Endothelial cell of hepatic sinusoid (primary cell): ENCODE measurements around the gene STX18.

Source experiments
- in situ Hi-C: cut with HindIII; loops from 2 replicates; pipeline ENCODE4 v1.10.0; 2017; ENCODE audit warnings: low sequenced_read_pairs

The STX18 gene

GRCh38 chr4:4541661-4542570, at the start of gene STX18:
STX18 (minus strand) TSS chr4:4542048; CDS start chr4:4541964, 84 bp downstream.
- in situ Hi-C loops: no loop called here

GRCh38 chr4:4591071-4591470, 49.2 kb upstream of the STX18 start:
- in situ Hi-C loops: no loop called here

DNA sequence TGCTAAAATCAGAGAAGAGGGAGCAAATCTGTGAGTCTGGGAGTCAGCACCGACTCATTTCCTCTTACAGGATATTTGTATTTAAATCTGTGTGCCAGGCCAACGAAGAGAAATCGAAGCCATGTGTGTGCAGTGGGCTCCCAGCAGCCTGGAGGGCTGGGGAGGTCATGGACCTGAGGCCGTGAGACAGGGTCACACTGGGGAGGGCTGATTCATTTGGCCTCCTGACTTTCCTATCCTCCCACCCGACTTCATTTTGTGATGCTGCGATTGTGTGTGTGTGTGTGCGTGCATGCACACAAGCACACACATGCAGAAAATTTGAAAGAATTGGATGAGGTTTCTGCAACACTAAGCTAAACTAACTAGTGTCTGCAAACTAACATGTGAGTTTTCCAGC, 48.7 kb upstream of the STX18 start:
- in situ Hi-C loops: no loop called here

- in situ Hi-C loops: no loop called here
Observed at GRCh38 chr4:4585012-4585670, 43.3 kb upstream of the STX18 start.

DNA sequence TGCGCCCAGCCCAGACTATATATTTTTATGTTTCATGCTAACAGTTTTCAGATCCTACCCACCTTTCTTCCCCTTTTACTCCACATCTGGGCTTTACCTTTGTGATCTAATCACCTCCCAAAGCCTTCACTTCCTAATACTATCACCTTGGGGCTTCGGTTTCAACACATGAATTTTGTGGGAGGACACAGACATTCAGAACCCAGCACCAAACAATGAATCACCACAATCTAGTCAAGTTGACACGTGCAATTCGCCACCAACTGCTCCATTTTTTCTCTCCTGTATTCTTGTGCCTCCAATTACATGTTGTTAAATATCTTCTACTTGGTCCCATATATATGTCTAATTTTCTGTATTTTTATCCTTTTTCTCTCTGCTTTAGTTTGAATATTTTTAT, 41.8 kb upstream of the STX18 start:
- in situ Hi-C loops: no loop called here

DNA sequence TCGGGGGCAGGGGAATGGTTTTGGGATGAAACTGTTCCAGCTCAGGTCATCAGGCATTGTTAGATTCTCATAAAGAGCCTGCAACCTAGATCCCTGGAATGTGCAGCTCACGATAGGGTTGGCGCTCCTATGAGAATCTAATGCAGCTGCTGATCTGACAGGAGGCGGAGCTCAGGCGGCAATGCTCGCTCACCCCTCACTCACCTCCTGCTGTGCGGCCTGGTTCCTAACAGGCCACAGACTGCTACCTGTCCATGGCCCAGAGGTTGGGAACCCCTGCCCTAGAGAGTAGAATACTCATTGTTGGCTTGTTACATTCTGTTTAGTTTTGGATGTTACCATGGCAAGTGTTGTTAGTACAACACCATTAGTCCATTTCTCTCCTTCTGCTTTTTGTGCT, 40.8 kb upstream of the STX18 start:
- in situ Hi-C loops: no loop called here

GRCh38 chr4:4580494-4580893, 38.6 kb upstream of the STX18 start:
- in situ Hi-C loops: no loop called here

DNA sequence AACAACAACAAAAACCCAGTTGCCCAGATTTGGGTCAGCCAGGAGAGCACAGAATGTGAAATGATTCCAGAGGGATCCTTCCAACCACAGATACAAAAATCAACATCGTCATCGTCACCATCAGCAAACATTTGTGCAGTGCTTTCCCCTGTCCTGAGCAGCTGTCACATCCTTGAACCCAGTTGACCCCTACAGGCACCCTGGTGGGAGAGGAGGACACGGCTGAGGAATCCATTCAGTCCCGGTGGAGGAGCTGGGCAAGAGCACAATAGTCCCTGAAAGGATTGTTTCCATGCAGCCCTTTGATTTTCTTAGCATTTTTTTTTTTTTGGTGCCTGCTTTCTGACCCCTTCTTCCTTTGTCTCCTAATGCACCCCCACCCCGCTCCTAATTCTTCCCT, 37.1 kb upstream of the STX18 start:
- in situ Hi-C loops: no loop called here

DNA sequence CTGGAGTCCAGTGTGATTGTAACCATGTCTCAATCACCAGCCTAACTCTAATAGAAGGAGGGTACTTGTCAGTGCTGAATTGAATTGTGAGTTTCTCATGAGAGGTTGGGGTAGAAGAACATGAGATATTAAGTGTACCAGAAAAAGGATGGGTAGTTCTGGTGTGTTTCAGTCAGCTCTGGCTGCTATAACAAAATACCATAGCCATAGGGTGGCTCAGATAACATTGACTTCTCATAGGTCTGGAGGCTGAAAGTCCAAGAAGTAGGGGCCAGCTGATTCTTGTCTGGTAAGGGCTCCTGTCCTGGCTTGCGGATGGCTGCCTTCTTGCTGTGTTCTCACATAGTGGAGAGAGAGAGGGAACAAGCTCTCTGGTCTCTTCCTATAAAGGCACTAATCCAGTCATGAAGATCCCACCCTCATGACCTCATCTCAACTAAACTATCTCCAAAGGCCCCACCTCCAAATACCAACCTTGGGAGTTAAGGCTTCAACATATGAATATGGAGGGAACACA, 35.6 kb upstream of the STX18 start:
- in situ Hi-C loops: no loop called here

GRCh38 chr4:4575284-4576211, 33.7 kb upstream of the STX18 start:
- in situ Hi-C loops: no loop called here

- in situ Hi-C loops: no loop called here
Observed at GRCh38 chr4:4574792-4575191, 32.9 kb upstream of the STX18 start.

DNA sequence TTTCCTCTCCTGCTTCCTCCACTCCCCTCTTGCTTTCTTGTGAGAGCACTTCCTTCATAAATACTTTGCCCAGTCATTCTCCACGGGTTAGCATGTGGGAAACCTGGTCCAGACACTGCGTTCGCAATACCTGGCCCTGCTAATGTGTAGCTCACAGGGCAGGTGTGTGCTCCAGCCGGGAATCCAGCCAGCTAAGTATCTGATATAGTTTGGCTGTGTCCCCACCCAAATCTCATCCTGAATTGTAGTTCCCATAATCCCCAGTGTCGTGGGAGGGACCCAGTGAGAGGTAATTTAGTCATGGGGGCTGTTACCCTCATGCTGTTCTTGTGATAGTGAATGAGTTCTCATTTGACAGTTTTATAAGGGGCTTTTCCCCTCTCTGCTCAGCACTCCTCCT, 32.2 kb upstream of the STX18 start:
- in situ Hi-C loops: no loop called here

GRCh38 chr4:4572821-4573220, 31.0 kb upstream of the STX18 start:
- in situ Hi-C loops: no loop called here

DNA sequence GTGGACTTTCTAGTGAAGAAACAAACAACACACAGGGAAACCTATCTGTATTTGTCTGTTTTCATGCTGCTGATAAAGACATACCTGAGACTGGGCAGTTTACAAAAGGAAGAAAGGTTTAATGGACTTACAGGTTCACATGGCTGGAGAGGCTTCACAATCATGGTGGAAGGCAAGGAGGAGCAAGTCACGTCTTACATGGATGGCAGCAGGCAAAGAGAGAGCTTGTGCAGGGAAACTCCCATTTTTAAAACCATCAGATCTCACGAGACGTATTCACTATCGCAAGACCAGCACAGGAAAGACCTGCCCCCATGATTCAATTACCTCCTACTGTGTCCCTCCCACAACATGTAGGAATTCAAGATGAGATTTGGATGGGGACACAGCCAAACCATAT, 28.0 kb upstream of the STX18 start:
- in situ Hi-C loops: loop anchor here (5.0 kb wide), 1 partner anchor 87 kb away; no protein-coding TSS in a partner anchor

DNA sequence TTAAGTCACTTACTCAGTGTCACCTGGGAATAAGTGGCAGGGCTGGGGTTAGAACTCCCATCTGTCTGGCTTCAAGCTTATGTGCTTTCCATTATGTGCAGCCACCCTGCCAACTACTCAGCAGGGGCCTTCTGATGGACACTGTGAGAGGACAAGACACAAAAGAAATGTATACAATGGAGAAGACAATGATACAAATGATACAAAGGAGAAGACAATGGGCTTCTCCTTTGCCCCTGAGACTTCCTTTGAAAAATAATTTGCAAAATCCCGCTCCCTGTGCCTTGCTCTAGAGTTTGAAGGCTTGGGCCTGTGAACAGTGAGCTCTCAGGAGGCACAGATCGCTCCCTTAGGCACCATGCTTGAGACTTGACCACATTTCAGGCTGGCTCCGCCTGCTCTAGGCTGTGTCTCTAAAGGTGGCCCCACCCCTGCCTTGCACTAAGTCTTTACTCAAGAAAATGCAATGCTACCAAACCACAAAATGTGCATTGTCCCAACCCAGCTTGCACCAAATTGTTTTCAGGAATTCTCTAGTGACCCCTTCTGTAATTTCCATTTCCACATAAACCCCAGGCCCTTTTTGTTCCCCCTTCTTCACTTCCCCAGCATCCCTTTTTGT, 27.1 kb upstream of the STX18 start:
- in situ Hi-C loops: loop anchor here (5.0 kb wide), 1 partner anchor 88 kb away; no protein-coding TSS in a partner anchor

GRCh38 chr4:4566359-4566758, 24.5 kb upstream of the STX18 start:
- in situ Hi-C loops: loop anchor here (5.0 kb wide), 1 partner anchor 91 kb away; no protein-coding TSS in a partner anchor

DNA sequence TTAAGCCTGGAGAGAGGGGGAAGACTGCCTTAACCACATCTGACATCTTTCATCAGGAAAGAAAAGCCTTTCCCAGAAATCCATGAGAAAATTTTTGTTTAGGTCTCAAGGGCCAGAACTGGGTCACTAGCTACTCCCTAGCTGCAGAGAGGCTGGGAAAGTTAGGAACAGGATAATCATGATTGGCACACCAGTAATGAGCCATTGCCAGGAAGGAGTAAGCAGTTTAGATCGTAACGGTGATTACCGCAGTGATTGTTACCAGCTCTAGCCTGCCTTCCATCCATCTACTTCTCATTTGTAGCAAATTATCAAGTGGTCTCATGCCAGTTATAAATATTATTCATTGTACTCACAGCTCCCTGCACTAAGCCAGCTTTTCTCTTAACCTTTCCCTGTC, 22.7 kb upstream of the STX18 start:
- in situ Hi-C loops: no loop called here

DNA sequence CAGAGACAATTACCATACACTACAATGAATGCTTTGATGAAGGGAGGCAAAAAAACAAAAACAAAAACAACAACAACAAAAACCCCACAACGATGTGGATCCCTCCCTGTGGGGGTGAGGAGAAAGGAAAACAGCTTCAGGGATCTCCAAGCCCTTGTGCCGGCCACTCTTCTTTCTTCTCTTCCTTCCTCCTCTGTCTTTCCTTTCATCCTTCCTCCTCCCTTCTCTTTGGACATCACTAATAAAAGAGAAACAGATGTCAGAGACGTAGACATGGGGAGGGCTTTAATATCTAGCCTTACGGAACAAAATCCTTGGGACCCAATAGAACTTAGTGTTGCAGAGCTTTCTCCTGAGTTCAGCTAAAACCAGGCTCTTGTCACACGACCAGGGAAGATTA, 18.8 kb upstream of the STX18 start:
- in situ Hi-C loops: no loop called here

DNA sequence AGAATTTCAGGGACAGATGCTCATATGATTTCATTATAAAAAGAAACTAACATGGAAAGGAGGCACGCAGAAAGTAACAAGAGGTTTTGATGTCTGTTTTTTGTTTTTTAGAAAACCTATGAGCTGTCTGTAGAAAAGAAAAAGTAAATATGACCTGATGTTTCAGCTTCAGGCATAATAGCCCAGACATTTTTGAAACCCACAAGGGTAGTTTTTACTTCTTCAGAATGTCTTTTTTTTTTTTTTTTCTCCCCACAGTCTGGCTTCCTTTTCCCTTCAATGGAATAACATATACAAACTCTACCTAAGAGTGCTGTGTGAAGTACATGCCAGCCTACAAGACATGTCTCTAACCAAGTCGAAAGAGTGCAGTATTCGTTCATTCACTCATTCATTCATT, 18.3 kb upstream of the STX18 start:
- in situ Hi-C loops: no loop called here

- in situ Hi-C loops: no loop called here
Observed at GRCh38 chr4:4559596-4559995, 17.7 kb upstream of the STX18 start.
